B cell (primary cell): ENCODE data around the gene MPPED2.

Source experiments
- EZH2 ChIP-seq: IDR thresholded peaks from 2 replicates; pipeline ENCODE4 v1.6.1; 2012; ENCODE audit warnings: borderline replicate concordance, low read depth, mild to moderate bottlenecking, moderate library complexity, low read length; ENCODE audit not compliant: insufficient read depth, poor library complexity, severe bottlenecking
- TF ChIP-seq, protein P1 (sequence below): fragments of 200-600 bp; IDR thresholded peaks from one replicate; pipeline ENCODE4 v1.8.0; 2022; ENCODE audit warnings: antibody characterized with exemption, mild to moderate bottlenecking

DNA sequence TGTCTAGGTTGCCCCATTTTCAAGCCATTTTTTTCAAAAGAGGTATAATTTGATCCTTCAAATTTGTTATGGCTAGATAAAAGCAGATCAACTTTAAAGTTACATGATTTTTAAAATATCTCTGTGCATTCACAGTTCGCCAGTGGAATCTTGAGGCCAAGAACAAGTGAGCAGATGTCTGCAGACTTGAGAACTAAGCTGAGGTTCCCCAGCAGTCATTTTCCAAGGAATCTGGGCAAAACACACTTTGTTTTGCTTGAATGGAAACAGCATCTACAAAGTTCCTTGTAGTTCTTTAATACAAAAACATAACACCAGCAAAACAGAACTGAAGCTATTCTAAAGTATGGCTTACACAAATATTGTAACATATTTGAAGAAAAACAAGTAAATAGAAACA, 7.7 kb downstream of the MPPED2 start:
- TF ChIP-seq, protein P1, sequence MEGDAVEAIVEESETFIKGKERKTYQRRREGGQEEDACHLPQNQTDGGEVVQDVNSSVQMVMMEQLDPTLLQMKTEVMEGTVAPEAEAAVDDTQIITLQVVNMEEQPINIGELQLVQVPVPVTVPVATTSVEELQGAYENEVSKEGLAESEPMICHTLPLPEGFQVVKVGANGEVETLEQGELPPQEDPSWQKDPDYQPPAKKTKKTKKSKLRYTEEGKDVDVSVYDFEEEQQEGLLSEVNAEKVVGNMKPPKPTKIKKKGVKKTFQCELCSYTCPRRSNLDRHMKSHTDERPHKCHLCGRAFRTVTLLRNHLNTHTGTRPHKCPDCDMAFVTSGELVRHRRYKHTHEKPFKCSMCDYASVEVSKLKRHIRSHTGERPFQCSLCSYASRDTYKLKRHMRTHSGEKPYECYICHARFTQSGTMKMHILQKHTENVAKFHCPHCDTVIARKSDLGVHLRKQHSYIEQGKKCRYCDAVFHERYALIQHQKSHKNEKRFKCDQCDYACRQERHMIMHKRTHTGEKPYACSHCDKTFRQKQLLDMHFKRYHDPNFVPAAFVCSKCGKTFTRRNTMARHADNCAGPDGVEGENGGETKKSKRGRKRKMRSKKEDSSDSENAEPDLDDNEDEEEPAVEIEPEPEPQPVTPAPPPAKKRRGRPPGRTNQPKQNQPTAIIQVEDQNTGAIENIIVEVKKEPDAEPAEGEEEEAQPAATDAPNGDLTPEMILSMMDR = no peak
- TF ChIP-seq EZH2 = no peak
